Activated CD8-positive, alpha-beta memory T cell treated with anti-CD3 and anti-CD28 coated beads, Interleukin-2, amount 50 U/mL, for 1 hour (primary cell): Measurements from ENCODE around the gene GRM4.

ENCODE experiments used
- DNase-seq: peaks from one replicate; pipeline ENCODE4 v3.0.0-alpha.2; 2020; ENCODE audit errors: extremely low read depth

GRM4 gene

GRCh38 chr6:33980176-33981175, 165.4 kb downstream of the GRM4 start:
- no peak for DNase-seq

DNA sequence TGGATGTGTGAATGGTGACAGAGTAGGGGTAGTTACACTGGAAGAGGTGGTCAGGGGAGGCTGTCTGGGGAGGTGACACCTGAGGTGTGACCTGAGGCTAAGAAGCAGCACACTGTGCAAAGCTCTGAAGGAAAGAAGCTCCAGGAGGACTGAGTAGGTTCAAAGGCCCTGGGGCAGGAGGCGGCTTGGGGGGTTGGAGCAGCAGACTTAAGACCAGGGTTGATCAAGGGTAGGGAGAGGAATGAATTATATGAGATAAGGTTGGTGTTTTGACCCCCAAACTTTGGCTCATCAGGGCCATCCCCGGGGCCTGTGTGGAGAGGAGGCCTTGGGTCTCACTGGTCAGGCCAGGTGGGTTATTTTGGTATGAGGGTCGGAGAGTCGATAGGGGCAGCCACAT, 166.1 kb downstream of the GRM4 start:
- DNase-seq, result no peak

- no peak for DNase-seq
Observed at GRCh38 chr6:33978412-33979150, 167.3 kb downstream of the GRM4 start.

GRCh38 chr6:33977606-33978411, 168.1 kb downstream of the GRM4 start:
- no peak for DNase-seq

DNA sequence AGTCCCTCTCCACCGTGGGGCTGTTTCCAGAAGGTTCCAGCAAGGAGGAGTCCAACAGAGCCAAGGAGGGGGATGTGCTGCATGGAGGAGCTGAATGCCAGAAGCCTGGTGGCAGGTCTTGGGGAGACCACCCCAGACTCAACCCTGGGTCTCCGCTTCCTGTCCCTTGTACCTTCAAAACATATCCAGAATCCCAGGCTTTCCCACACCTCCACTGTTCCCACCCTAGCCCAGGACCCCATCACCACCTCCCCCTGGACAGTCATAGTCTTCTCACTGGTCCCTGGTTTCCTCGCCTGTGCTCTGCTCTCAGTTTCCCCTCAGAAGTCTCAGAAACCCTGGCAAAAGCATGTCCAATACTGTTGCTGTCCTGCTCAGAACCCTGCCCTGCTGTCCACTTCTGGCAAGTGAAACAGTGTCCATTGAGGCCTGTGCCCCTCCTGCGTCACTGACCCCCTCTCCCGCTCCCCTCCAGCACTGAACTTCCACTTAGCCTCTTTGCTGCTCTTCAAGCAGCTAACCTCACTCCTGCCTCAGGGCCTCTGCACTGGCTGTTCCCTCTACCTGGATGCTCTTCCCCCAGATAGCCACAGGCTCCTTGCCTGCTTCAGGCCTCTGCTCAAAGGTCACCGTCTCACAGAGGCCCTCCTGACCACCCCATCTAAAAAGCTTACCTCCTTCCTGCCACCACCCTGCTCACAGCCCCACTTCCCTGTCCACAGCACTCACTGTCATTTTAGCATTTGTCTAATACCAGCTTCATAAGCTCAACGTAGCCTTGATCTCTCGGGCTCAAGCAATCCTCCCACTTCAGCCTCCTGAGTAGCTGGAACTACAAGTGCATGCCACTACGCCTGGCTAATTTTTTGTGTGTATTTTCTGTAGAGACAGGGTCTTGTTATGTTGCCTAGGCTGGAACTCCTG, 169.2 kb downstream of the GRM4 start:
- no peak for DNase-seq

DNA sequence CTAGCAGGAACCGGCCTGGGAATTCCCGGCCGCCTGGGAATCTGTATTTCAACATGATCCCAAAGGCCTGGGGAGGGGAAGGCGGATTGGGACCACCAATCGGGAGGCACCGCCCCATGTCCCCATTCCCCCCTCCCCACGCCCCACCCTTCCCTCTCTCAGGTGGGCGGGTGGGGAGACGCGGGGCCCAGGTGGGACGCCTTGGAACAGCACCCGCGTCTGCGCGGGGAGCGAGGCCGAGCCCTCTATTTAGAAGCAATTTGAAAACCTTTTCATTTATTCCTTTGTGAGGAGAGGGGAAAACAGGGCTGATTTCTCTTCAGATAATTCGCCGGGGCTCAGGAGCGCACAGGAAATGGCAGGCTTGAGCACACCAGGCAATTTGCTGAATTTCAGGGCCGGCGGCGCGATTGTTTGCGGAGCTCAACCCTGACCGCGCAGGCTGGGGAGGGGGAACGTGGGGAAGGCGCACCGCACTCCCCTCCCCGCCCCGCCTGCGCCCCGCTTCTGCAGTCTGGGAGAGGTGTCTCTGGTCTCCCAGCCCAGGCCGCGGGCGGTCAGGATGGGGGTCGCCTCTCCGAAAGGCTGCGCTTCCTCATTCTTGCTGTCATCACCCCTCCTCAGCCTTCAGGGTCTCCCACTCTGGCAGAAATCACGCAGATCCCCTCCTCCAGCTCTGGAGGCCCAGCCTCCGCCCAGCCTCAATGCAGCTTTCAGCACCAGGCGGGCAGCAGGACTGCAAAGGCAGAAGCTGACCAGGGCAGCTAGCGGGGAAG, 170.0 kb downstream of the GRM4 start:
- no peak for DNase-seq

DNA sequence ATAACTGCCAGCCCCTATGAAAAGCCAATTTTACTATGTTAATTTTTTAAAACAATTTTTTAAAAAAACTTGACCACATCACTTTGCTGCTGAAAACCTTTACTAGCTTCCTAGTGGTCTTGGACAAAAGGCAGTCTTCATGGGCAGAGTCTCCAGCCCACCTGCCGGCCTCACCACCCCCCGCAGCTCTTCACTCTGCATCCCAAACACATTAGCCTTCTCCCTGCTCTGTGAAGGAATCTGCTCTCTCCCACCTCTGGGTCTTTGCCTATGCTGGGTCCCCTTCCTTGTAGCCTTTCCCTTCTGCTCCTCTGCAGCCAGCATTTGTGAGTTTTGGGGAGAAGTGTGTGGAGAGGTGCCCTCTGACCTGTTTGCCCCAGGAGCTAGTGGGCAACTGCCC, 171.4 kb downstream of the GRM4 start:
- DNase-seq, result no peak

DNA sequence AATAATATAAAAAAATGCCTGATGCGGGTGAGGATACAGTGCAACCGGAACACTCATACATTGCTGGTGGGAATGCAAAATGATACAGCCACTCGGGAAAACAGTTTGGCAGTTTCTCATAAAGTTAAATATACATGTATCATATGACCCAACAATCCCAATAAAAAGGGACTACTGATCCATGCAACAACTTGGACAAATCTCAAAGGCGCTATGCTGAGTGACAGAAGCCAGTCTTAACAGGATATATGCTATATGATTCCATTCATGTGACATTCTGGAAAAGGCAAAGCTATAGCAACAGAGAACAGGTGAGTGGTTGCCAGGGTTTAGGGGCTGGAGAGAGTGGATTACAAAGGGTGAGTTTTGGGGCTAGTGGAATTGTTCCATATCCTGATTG, 171.9 kb downstream of the GRM4 start:
- DNase-seq, result no peak

GRCh38 chr6:33971580-33971979, 174.3 kb downstream of the GRM4 start:
- DNase-seq, result no peak
